Measurements from ENCODE around the gene FOXR1. TPM values are rescaled to one million over a fixed set of nuclear protein-coding genes. Genes with fewer than 3 reads are reported as not detected.

FOXR1 gene
- total and polyA plus RNA-seq, 2 of the 8 experiments (the other 6 are each of a cell fraction or from before 2014, with no cell fraction given) = not detected

GRCh38 chr11:119027561-119028345 is 56.2 kb downstream of the FOXR1 start:
- WGBS, 2 experiments (ENCODE audit: extremely low coverage in 1 of 2, insufficient coverage in 1 of 2, insufficient read length in 1 of 2, insufficient replicate concordance in 2 of 2, low coverage in 1 of 2, low lambda C conversion rate in 2 of 2, missing lambda C conversion rate in 1 of 2) = 92% methylated on average over 8 of the region's 9 CpGs; no CpG with 5 or more reads in 1 of the 2 experiments
- ChIA-PET CTCF (ENCODE audit: partially characterized antibody) (interaction anchor here (0.5 to 1.5 kb wide), 7 partner anchors 17 to 295 kb away, joined by 3 to 4 read pairs (median 3); no protein-coding TSS in a partner anchor), POLR2A (ENCODE audit: partially characterized antibody) (interaction anchor here (1.4 to 9.7 kb wide), 3 partner anchors 15 to 28 kb away, joined by 4 to 224 read pairs (median 18); partner anchors contain the start of genes HYOU1, RPS25 and TRAPPC4)
- Histone ChIP-seq H3K56ac (replicated peaks; ENCODE audit: insufficient read length, low read depth, low read length) (no peak overlapping the region), H2AK5ac (ENCODE audit: low read depth, low read length) (no peak overlapping the region), H3K4me3 (ENCODE audit: extremely low read depth in 1 of 4, insufficient read depth in 2 of 4, low read depth in 3 of 4, low read length in 4 of 4) (no peak overlapping the region), H2BK5ac (ENCODE audit: low read depth, low read length) (no peak overlapping the region; the same call in 1 of the 2 replicates), H2BK20ac (ENCODE audit: low read length) (no peak overlapping the region), H3K4me1 (replicated peaks in 1 of 4; ENCODE audit: control insufficient read depth in 3 of 4, insufficient read depth in 4 of 4, low read length in 3 of 4) (peaks cover 6 to 13% (median 10%) of the 10 kb centered on the region in 4 experiments), H4K20me1 (replicated peaks in 1 of 2; ENCODE audit: control insufficient read depth in 1 of 2, insufficient read depth in 2 of 2, low read length in 2 of 2) (peaks cover 3 to 16% of the 10 kb centered on the region in 2 experiments), H3K79me2 (ENCODE audit: control insufficient read depth in 1 of 2, insufficient read depth in 2 of 2, low read length in 2 of 2) (peaks cover 0 to 19% of the 10 kb centered on the region in 2 experiments; a peak in 1 of 4 replicates), H2BK120ac (replicated peaks; ENCODE audit: low read depth, low read length) (no peak overlapping the region), H4K5ac (ENCODE audit: insufficient read length, low read depth, low read length) (no peak overlapping the region), H3K14ac (ENCODE audit: insufficient read length) (no peak overlapping the region), H3K23ac (ENCODE audit: insufficient read length) (no peak overlapping the region), H2AFZ (ENCODE audit: low read length) (no peak overlapping the region), H4K91ac (replicated peaks; ENCODE audit: insufficient read length, low read length) (no peak overlapping the region), H3K27me3 (replicated peaks in 1 of 4; ENCODE audit: control insufficient read depth in 3 of 4, extremely low read depth in 1 of 4, insufficient read depth in 3 of 4, low read length in 3 of 4) (no peaks in the 10 kb centered on the region), H3K9me3 (ENCODE audit: insufficient read depth in 2 of 2, low read depth in 1 of 2, low read length in 1 of 2) (no peaks in the 10 kb centered on the region), H3K9ac (replicated peaks in 1 of 4; ENCODE audit: extremely low read depth in 1 of 4, low read depth in 3 of 4, low read length in 3 of 4) (no peak overlapping the region), H3K23me2 (ENCODE audit: low read depth, low read length) (peaks cover 7% of the 10 kb centered on the region; the same call in 1 of the 2 replicates), H3K79me1 (ENCODE audit: low read depth, low read length) (peaks cover 15% of the 10 kb centered on the region), H3K18ac (ENCODE audit: extremely low read depth, low read length) (no peak overlapping the region), H3K4me2 (ENCODE audit: insufficient read depth in 1 of 2, low read depth in 2 of 2, low read length in 2 of 2) (peak overlapping the region in 1 of 2 experiments; percentile 82; a peak in 1 of 4 replicates), H3K4ac (replicated peaks; ENCODE audit: insufficient read length, low read depth, low read length) (no peak overlapping the region), H2BK12ac (ENCODE audit: low read depth, low read length) (no peak overlapping the region), H3K27ac (ENCODE audit: low read depth, low read length) (no peak overlapping the region), H4K8ac (ENCODE audit: extremely low read depth, insufficient read depth, low read length) (0 out of 2 replicates have a peak overlapping the region, but pooled peaks have one; percentile 58), H3K36me3 (ENCODE audit: control insufficient read depth in 2 of 4, insufficient read depth in 4 of 4, low read length in 3 of 4) (peaks cover 12 to 57% (median 34%) of the 10 kb centered on the region in 4 experiments), H2BK15ac (ENCODE audit: low read length) (no peak overlapping the region)
- FAIRE-seq = no peak
- no peak for DNase-seq (ENCODE audit: low read depth in 1 of 2, low spot score in 2 of 2)
- TF ChIP-seq NRF1 (IDR thresholded peaks at IDR 0.05; ENCODE audit: low read depth, low read length) (no peak), JUN (IDR thresholded peaks at IDR 0.05; ENCODE audit: low read depth, low read length) (no peak), CEBPB (IDR thresholded peaks at IDR 0.05; ENCODE audit: low read depth, low read length) (no peak)

All from H1 (cell line).